ENCODE data around the gene HES2. TPM values are rescaled to one million over a fixed set of nuclear protein-coding genes. Genes with fewer than 3 reads are reported as not detected.
"Not testable (repeated sequence)": the region's sequence is repeated elsewhere in the genome, so short reads cannot be mapped to it uniquely, and the experiment has no call there.

The HES2 gene
- total RNA-seq, 3 donors from 2014 or later: 3.4 to 3.6 TPM; not detected in 1

- intact Hi-C loops (cut with DNase I; ENCODE audit: low total_unique reads): no loop called here
- no peak overlapping the region for H3K4me3 ChIP-seq
- peaks cover 5 to 17% of the 10 kb centered on the region in 2 donors for H3K27me3 ChIP-seq
- DNase-seq (ENCODE audit: low spot score in 2 of 2): no peak
- no peak for TF ChIP-seq POLR2AphosphoS5 (IDR thresholded peaks at IDR 0.05)
- no peak for TF ChIP-seq POLR2A (IDR thresholded peaks at IDR 0.05)
- TF ChIP-seq, protein P1, sequence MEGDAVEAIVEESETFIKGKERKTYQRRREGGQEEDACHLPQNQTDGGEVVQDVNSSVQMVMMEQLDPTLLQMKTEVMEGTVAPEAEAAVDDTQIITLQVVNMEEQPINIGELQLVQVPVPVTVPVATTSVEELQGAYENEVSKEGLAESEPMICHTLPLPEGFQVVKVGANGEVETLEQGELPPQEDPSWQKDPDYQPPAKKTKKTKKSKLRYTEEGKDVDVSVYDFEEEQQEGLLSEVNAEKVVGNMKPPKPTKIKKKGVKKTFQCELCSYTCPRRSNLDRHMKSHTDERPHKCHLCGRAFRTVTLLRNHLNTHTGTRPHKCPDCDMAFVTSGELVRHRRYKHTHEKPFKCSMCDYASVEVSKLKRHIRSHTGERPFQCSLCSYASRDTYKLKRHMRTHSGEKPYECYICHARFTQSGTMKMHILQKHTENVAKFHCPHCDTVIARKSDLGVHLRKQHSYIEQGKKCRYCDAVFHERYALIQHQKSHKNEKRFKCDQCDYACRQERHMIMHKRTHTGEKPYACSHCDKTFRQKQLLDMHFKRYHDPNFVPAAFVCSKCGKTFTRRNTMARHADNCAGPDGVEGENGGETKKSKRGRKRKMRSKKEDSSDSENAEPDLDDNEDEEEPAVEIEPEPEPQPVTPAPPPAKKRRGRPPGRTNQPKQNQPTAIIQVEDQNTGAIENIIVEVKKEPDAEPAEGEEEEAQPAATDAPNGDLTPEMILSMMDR (IDR thresholded peaks at IDR 0.05): no peak
- H3K36me3 ChIP-seq: no peaks in the 10 kb centered on the region
- no peaks in the 10 kb centered on the region for H3K4me1 ChIP-seq
- no peak overlapping the region for H3K27ac ChIP-seq
- no peaks in the 10 kb centered on the region for H3K9me3 ChIP-seq
Measured at GRCh38 chr1:6443339-6444115, 23.8 kb upstream of the HES2 start.

DNA sequence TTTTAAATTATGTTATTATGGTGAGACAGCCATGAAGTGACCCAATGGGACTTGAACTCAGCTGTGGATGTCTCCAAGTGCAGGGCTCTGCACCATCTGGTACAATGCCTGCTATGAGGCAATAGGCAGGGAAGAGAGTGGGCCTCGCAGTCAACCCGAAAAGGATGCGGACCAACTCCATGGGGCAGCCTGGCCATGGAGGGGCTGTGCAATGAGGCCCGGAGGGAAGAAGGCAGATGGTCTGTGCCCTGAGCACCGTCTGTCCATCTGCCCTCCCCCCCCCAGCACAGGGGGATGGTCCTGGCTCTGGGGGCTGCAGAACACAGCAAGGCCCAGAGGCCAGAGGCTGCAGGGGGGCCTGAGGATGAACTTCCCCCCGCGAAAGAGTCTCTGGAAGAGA is 21.9 kb upstream of the HES2 start:
- H3K36me3 ChIP-seq: no peaks in the 10 kb centered on the region
- intact Hi-C loops (cut with DNase I; ENCODE audit: low total_unique reads): no loop called here
- H3K27me3 ChIP-seq: peaks cover 0 to 8% of the 10 kb centered on the region in 2 donors
- no peak overlapping the region for H3K4me3 ChIP-seq
- TF ChIP-seq POLR2A (IDR thresholded peaks at IDR 0.05): no peak
- DNase-seq (ENCODE audit: low spot score in 2 of 2): no peak
- no peaks in the 10 kb centered on the region for H3K9me3 ChIP-seq
- no peak overlapping the region for H3K27ac ChIP-seq
- H3K4me1 ChIP-seq: no peaks in the 10 kb centered on the region

DNA sequence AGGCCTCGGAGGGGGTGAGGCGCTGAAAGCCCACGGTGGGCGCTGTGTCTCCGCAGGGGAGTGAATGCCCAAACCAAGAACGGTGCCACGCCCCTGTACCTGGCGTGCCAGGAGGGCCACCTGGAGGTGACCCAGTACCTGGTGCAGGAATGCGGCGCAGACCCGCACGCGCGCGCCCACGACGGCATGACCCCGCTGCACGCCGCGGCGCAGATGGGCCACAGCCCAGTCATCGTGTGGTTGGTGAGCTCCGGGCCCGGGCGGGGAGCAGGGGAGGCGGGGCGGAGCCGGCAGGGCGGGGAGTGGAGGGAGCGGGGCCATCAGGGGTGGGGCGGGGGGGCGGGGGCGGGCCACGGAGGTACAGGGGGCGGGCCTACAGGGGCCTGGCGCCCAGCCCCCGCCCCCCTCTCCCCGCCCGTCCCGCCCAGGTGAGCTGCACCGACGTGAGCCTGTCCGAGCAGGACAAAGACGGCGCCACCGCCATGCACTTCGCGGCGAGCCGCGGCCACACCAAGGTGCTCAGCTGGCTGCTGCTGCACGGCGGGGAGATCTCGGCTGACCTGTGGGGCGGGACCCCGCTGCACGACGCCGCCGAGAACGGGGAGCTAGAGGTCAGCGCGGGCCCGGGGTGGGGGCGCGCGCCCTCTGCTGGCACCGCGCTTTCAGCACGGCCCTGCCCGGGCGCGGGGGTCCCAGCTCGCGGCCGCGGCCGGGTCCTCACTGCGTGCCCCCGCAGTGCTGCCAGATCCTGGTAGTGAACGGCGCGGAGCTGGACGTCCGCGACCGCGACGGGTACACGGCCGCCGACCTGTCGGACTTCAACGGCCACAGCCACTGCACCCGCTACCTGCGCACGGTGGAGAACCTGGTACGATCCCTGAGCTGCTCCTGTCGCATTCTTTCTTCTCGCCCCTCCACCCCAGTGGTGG is 20.7 kb upstream of the HES2 start:
- Histone ChIP-seq H3K27ac (no peak overlapping the region), H3K4me3 (peak overlapping the region in 2 of 3 donors; percentile 32 to 58), H3K4me1 (no peaks in the 10 kb centered on the region), H3K27me3 (peaks cover 0 to 6% of the 10 kb centered on the region in 2 donors), H3K9me3 (no peaks in the 10 kb centered on the region), H3K36me3 (no peaks in the 10 kb centered on the region)
- TF ChIP-seq, protein P1 (IDR thresholded peaks at IDR 0.05): no peak
- TF ChIP-seq POLR2AphosphoS5 (IDR thresholded peaks at IDR 0.05) (no peak), POLR2A (IDR thresholded peaks at IDR 0.05) (no peak)
- intact Hi-C loops (cut with DNase I; ENCODE audit: low total_unique reads): no loop called here
- no peak for DNase-seq (ENCODE audit: low spot score in 2 of 2)

GRCh38 chr1:6438047-6438525 is 18.4 kb upstream of the HES2 start:
- Histone ChIP-seq H3K9me3 (no peaks in the 10 kb centered on the region), H3K27ac (no peak overlapping the region), H3K4me1 (no peaks in the 10 kb centered on the region), H3K36me3 (no peaks in the 10 kb centered on the region), H3K27me3 (peaks cover 0 to 6% of the 10 kb centered on the region in 2 donors), H3K4me3 (no peak overlapping the region)
- DNase-seq (ENCODE audit: low spot score in 2 of 2): peak in 1 of 2 donors; percentile 54
- TF ChIP-seq POLR2AphosphoS5 (IDR thresholded peaks at IDR 0.05): no peak
- TF ChIP-seq, protein P1 (IDR thresholded peaks at IDR 0.05): peak; percentile 85 to 90 (median 86)
- no peak for TF ChIP-seq POLR2A (IDR thresholded peaks at IDR 0.05)
- intact Hi-C loops (cut with DNase I; ENCODE audit: low total_unique reads): no loop called here

- DNase-seq (ENCODE audit: low spot score in 2 of 2): peak in 1 of 2 donors; percentile 31
- H3K27ac ChIP-seq; H3K9me3 ChIP-seq; H3K36me3 ChIP-seq; H3K27me3 ChIP-seq; H3K4me3 ChIP-seq; H3K4me1 ChIP-seq; intact Hi-C loops (cut with DNase I; ENCODE audit: low total_unique reads): not testable (repeated sequence)
- TF ChIP-seq, protein P1 (IDR thresholded peaks at IDR 0.05): peak in 1 of 3 donors; percentile 11
Measured at GRCh38 chr1:6437012-6437700, 17.4 kb upstream of the HES2 start.

DNA sequence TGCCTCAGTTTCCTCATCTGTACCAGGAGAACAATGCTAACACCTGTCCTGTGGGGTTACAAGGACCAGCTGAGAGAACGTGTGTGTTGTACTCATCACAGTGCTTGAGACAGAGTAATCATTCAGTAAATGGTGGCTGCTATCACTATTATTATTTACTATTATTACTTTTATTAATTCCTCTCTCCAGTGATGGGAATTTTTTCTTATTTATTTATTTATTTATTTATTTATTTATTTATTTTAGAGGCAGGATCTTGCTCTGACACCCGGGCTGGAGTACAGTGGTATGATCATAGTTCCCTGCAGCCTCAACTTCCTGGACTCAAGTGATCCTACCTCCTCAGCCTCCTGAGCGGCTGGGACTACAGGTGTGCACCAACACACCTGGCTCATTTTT is 16.6 kb upstream of the HES2 start:
- H3K27ac ChIP-seq; H3K36me3 ChIP-seq; H3K27me3 ChIP-seq; DNase-seq (ENCODE audit: low spot score in 2 of 2); H3K9me3 ChIP-seq; H3K4me1 ChIP-seq; H3K4me3 ChIP-seq; intact Hi-C loops (cut with DNase I; ENCODE audit: low total_unique reads): not testable (repeated sequence)

Measured in breast epithelium (tissue), 4 donors.